ENCODE results near the gene AIF1L.
A peak's percentile ranks its signal among the peaks of the same experiment; 100 is the strongest.
"Not testable (repeated sequence)": the region's sequence is repeated elsewhere in the genome, so short reads cannot be mapped to it uniquely, and the experiment has no call there.

The AIF1L gene

DNA sequence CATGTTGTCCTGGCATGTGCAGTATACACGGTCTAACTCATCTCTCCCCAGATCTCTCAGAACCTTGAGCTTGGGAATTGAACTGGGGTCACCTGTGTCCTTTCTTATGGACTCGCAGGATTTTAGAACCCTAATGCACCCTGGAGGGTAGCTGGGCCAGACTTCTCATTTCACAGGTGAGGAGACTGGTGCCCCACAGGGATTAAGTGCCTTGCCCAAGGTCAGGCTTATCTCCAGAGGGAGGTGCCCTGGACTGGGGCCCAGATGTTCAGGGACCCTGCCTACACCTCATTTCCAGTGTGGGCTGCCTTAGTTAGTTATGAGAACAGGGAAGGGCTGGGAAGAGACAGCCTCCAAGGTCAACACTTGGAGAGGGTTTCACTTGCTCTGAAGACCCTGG lies 25.0 kb downstream of the AIF1L start:
- no peak for DNase-seq (ENCODE audit: low spot score)

DNA sequence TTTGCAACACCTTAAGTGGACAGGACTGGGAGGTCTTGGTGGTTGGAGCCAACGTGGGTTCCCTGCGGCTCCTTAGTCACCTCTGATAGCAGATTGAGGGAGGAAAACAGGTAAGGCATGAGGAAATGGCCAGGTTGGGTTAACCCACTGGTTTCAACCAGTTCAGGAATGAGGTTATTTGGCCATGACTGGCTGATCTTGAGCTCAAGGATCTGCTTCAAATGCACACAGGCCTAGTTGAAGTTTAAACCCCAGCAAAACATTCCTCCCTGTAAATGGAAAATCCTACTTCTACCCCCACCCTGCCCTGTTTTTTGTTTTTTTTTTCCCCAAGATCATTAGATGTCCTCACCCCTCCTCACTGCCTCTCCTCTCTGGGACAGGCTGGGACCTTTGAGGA lies 25.8 kb downstream of the AIF1L start:
- DNase-seq (ENCODE audit: low spot score), result no peak

DNA sequence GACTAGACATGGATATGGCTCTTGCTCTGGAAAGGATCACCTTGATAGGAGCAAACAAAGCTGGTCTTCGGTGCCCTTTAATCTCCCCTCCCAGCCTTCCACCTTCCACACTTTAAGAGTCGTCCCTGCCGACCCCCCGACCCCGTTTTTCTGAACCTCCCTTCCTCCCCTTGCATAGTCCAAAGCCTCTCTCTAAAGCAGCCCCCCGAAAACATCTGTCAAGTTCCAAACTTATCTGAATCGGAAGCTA lies 28.6 kb downstream of the AIF1L start:
- no peak for DNase-seq (ENCODE audit: low spot score)

DNA sequence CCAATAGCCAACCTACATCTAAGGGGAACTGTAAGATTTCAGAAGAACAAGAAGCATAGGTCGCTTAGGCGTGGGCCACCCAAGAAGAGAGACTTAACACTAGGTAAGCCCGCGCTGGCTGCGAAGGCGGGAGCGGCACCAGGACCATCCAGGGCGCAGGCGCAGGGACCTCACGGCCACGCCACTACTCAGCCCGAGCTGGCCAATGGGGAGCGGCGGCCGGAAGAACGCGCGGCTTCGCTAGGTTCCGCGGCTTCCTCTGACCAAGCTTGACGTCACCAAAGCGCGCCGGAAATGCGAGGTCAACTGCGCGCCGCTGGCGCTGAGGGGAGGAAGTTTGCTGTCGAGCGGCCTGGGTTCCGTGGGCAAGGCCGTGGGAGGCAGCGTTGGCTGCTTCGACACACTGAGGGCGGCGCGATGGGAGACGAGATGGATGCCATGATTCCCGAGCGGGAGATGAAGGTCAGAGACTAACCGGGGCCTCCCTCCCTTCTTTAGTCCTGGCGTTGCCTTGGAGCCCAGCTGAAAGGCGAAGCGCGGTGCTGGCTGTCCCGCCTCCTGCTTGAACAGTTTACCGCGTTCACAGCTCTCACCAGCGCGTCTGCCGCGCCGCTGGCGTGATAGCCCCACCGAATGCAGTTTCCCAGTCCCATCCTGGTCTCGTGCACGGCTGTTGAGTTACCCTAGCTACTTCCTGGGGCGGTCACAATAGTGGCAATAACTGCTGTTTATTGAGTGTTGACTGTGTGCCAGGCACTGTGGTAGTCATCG lies 29.1 kb downstream of the AIF1L start, which contains the start of gene NUP214:
NUP214 (plus strand) TSS at position 299 of the 771 bp plus-strand sequence; CDS start at position 418, 119 bp downstream.
- DNase-seq (ENCODE audit: low spot score), result peak; percentile 98

DNA sequence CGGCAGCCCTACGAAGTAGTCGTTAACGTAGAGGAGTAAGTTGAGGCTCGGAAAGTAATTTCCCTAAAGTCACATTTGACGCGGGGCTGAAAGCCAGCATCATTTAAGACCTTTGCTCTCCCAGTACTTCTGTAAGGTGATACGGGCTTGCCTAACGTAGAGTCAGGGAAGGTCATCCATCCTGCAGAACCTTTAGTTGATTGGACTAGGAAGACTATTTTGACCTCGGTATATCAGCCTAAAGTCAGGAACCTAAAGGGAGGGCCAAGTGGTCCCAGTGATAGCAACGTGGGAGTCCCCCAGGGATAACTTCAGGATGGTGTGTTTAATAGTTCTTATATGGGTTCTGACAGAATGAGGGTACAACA lies 29.7 kb downstream of the AIF1L start:
- no peak for DNase-seq (ENCODE audit: low spot score)

DNA sequence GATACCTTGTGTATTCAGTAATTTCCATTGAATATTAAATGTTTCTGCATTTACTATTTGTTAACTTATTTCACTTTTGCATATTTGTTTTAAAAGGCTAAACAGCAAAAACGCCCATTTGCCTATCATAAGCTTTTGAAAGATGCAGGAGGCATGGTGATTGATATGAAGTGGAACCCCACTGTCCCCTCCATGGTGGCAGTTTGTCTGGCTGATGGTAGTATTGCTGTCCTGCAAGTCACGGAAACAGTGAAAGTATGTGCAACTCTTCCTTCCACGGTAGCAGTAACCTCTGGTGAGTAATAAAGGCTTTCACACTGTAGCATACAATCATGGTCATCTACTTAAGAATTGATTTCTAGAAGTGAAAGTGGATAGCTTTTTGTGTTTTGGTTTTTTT lies 32.9 kb downstream of the AIF1L start:
- DNase-seq (ENCODE audit: low spot score), result no peak

DNA sequence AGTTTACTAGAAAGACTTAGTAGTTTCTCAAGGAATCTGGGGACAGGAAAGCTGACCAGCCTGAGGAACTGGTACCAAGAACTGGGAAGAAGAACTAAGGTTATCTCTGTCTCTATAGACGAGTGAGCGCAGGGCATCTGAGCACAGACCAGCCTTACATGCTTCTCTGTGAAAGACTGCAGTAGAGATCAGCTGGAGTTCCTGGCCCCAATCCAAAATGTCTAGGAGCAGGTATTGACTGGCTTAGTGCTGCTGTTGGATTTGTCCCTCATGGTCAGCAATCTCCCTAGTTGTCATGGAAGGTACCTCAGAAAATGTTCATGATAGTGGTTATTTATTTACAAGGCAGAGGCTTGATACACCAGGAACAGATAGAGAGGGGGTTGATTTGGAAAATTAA lies 42.3 kb downstream of the AIF1L start:
- DNase-seq (ENCODE audit: low spot score), result no peak

DNA sequence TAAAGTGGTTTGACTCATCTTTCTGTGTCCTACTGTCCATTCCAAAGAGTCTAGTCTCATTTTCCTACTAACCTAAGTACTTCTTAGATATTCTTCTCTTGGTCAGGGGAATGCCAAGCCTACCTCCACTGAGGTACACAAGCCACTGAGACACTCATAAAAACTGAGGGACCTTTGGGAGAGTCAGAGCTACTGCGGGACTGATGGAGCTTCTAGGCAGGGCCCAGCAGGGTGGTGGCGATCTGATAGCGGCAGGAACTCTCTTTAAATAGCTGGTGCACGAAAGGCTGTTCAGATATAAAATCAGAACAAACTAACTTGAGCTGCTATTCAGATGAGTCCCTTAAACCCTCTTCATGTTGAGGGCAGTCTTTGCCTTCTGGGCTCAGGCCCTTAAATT lies 43.8 kb downstream of the AIF1L start:
- DNase-seq (ENCODE audit: low spot score), result no peak

DNA sequence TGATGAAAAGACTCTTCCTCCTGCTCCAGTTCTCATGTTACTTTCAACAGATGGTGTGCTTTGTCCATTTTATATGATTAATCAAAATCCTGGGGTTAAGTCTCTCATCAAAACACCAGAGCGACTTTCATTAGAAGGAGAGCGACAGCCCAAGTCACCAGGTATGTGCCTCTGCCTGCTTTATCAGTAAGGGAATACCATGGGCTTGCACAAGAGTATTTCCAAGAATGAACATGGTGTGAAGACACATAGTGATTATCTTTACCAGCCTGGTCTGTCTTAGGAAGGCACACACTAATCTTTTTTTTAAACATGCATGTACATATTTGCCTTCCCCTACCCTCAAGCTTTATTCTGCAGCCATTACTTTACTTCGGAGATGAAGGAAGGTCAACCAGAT lies 44.2 kb downstream of the AIF1L start:
- no peak for DNase-seq (ENCODE audit: low spot score)

DNA sequence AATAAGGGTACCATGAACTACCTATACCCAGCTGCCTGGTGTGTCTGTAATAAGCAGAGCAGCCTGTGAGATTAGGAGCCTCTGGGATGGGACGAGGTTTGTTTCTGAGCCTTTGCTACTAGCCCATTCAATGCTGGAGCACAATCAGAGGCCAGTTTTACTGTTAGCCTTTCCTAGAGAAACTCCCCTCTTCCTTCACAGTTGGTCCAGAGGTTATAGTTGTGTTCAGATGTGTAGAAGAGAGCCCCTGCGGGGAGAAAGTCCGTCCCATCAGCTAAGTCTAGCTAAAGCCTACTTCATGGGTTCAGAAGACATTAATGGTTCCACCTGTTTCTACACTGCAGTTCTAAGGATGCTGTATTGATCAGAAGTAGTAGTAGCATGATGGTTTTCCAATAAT lies 45.8 kb downstream of the AIF1L start:
- DNase-seq (ENCODE audit: low spot score), result no peak

DNA sequence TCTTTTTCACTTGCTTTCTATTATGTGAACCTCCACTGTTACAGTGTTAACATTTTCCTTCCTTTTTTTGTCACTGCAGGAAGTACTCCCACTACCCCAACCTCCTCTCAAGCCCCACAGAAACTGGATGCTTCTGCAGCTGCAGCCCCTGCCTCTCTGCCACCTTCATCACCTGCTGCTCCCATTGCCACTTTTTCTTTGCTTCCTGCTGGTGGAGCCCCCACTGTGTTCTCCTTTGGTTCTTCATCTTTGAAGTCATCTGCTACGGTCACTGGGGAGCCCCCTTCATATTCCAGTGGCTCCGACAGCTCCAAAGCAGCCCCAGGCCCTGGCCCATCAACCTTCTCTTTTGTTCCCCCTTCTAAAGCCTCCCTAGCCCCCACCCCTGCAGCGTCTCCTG lies 47.9 kb downstream of the AIF1L start:
- DNase-seq (ENCODE audit: low spot score), result no peak

DNA sequence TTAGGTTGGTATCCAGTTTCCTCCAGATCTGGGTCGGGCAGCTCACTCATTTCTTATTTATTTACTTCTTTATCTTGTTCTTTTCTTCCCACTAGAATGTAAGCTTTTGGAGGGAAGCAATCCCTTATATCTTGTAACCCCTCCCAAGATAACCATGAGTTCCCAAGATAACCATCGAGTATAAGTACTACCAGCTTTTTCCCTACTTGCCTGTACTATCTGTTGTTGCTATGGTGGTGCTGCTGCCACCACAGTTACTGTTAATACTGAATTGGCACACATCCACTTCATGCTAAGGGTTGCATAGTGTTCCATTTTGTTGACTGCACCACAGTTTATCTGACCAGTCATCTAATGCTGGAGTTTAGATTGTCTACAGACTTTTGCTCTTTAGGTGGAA lies 48.9 kb downstream of the AIF1L start:
- DNase-seq (ENCODE audit: low spot score), result no peak

DNA sequence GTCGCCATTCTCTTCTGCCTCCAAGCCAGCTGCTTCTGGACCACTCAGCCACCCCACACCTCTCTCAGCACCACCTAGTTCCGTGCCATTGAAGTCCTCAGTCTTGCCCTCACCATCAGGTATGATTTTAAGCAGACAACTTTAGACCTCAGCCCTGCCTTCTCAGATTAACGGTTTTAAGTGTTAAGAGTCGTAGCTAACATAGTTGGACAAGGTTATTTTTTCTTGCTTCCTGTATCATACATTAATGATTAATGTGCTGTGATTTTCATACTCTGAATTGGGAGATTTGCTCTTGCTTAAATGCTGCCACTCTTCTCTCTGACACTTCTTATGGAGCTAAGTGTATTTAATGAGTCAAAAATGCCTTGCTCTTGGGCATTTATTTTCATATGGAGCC lies 49.9 kb downstream of the AIF1L start:
- DNase-seq (ENCODE audit: low spot score), result no peak

DNA sequence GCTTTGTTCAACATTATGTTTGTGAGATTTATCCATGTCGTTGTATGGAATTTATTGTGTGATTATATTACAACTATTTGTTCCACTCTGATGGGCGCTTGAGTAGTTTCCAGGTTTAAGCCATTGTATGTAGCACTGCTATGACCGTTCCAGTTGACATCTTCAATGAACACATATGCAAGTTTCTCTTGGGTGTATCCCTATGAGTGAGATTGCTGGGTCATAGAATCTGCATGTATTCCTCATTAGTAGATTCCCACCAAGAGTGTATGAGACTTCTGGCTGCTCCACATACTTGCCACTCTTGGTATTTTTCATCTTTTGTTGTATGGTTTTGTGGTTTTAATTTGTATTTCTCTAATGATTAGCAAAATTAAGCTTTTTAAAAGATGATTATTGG lies 51.9 kb downstream of the AIF1L start:
- DNase-seq (ENCODE audit: low spot score), result no peak

DNA sequence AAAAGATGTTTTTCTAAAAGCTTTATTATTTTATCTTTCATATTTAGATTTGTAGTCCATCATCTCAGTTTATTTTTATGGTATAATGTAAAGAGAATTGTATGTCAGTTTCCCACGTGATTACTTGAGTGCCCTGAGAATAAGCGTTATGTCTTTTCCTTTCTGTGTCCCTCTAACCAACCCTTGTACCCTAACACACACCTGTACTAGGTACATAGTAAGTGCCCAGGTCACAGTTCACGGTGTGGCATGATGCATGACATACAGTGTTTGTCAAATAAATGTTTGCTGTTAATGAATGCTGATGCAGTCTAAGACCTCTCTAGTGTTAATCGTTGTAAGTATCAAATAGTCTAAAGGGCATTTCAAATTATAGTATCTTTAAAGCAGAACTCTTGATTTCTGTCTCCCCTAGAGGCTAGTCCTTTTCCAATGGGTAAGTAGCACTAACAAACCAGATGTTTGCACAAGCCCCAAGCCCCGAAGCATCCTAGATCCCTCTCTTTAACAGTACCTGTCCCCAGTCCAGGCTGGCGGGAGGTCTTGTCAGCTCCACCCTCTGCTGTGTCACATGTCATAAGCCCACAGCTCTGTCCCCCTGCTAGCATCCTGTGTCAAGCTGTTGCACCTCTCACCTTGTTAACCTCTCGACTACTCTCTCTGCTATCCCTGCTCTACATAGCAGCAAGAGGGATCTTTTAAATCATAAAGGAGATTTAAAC lies 52.8 kb downstream of the AIF1L start:
- DNase-seq (ENCODE audit: low spot score), result no peak

DNA sequence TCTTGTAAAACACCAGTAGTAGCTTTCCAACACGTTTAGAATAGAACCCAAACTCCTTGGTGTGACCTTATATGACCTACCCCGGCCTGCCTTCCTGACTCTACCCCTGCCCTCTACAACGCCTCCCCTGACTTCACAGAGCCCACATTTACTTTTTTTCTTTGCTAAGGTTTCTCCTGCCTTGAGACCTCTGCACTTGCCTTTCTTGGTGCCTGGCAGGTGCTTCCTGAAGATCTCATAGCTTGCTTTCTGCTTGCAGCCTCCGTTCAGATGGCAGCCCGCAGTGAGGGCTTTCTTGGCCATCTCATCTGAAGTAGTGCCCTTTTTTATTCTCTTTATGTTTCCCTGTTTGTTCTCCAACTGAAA lies 53.3 kb downstream of the AIF1L start:
- no peak for DNase-seq (ENCODE audit: low spot score)

DNA sequence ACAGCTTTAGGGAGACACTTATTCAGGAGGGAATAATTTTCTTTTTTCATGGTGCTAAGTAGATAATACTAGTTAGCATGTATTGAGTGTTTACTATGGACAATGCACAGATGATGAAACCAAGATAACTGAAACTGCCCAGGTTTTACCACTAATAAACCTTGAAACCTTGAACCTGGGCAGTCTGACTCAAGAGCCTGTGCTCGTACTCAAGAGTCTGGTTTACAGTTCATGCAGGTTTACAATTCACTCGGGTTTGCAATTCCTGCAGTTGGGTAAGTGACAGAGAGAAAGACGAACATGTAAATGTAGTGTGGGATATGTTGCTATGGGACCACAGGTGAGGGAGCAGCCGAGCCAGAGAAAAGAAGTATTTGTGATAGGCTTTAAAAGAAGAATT lies 57.3 kb downstream of the AIF1L start:
- DNase-seq (ENCODE audit: low spot score), result no peak

DNA sequence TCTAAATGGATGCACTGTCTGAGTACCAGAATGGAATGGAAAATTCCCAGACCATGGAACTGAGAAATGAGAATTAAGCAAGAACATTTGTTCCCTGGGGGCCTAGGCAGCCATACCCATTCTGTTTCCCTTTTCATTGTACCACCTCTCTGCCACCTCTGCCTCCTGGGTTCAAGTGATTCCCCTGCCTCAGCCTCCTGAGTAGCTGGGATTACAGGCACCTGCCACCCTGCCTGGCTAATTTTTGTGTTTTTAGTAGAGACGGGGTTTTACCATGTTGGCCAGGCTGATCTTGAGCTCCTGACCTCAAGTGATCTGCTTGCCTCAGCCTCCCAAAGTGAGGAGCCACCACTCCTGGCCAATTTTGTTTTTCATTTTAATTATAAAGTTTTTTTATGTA lies 62.3 kb downstream of the AIF1L start:
- DNase-seq (ENCODE audit: low spot score), result not testable (repeated sequence)

DNA sequence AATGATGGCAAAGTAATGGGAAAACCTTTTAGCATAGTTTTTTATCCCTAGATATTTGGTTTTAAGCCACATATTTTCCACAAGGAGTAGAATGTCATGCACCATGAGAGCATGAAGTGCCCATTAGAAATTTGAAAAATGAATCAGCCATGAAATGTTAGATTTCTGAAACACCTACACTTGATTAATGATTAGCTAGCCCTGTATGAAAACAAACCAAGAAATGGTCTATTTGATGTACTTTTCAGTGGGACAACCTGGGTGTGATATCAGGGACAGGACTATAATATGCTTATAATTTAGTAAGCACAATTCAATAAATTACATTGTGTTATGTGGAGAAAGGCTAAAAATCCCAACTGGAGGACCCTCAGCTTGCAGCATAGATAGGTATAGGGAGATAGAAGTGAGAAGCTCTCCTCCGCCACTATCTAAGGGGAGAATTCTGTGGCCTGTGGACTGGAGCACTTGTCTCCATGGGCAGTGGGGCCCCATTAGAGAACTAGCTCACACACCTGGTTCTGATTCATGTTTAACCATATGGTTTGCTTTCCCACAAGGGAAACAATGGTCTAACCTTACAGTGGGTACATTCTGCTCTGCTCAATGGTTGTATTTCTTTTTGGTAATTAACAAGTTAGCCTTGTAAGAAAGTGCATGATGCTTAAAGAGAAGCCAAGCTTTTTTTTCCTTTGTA lies 64.2 kb downstream of the AIF1L start:
- DNase-seq (ENCODE audit: low spot score), result no peak

DNA sequence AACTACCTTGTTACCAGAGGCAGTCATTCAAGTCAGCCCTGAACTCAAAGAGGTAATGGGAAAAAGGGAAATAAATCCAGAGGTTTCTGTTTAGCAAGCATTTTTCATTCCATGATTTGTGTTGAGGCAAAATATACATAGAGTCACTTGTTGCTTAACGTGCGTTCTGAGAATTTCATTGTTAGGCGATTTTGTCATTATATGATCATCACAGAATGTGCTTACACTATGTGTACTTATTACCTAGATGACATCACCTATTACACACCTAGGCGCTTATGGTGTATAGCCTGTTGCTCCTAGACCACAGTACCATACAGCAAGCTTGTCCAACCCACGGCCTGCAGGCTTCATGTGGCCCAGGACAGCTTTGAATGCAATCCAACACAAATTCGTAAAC lies 65.3 kb downstream of the AIF1L start:
- DNase-seq (ENCODE audit: low spot score), result no peak

DNA sequence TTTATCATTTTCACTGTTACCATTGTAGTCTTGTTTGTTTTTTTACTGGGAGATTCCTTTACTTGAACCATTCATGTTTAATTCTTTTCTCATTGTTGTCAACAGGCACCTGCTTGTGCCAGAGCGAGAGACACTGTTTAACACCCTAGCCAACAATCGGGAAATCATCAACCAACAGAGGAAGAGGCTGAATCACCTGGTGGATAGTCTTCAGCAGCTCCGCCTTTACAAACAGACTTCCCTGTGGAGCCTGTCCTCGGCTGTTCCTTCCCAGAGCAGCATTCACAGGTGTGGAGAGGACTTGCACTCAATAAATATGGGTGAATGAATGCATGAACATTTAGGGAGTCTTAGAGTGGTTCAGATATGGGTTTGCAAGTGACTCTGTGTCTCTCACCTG lies 66.6 kb downstream of the AIF1L start:
- DNase-seq (ENCODE audit: low spot score), result no peak

DNA sequence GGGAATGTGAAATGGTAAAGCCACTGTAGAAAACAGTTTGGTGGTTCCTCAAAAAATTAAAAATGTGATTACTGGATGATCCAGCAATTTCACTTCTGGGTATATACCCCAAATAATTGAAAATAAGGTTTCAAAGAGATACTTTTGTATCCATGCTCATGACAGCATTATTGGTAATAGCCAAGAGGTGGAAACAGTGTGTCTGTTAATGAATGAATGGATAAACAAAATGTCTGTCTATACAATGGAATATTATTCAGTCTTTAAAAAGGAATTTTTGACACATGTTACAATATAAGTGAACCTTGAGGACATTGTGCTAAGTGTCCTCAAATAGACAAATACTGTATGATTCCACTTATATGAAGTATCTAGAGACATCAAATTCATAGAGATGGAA lies 69.2 kb downstream of the AIF1L start:
- DNase-seq (ENCODE audit: low spot score), result no peak

DNA sequence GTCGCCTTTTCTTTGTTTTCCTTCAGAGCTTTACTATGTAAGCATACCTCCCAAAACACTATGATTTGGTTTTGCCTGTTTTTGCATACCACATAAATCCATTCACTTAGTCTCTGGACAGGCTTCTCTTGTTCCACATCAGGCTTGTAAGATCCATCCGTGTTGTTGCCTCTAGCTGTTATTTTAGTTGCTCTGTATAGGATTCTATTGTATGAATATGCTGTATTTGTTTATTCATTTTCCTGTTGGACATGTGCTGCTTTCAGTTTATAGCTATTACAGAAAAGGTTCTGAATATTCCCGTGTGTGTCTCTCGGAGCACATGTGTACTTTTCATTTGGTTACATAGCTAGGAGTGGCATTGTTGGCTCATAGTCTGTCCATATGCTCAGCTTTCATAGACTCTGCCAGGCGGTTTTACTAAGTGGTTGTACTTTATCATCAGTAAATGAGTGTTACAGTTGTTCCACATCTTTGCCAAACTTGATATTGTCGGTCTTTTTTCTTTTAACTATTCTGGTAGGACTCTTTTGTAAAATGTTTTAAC lies 70.9 kb downstream of the AIF1L start:
- DNase-seq (ENCODE audit: low spot score), result no peak
